Measurements from ENCODE around the gene DUSP28. TPM values are rescaled to one million over a fixed set of nuclear protein-coding genes. Genes with fewer than 3 reads are reported as not detected.
"Not testable (repeated sequence)": the region's sequence is repeated elsewhere in the genome, so short reads cannot be mapped to it uniquely, and the experiment has no call there.

DUSP28 gene
- total RNA-seq, 1 experiment from 2014 or later, result 10.9 TPM

DNA sequence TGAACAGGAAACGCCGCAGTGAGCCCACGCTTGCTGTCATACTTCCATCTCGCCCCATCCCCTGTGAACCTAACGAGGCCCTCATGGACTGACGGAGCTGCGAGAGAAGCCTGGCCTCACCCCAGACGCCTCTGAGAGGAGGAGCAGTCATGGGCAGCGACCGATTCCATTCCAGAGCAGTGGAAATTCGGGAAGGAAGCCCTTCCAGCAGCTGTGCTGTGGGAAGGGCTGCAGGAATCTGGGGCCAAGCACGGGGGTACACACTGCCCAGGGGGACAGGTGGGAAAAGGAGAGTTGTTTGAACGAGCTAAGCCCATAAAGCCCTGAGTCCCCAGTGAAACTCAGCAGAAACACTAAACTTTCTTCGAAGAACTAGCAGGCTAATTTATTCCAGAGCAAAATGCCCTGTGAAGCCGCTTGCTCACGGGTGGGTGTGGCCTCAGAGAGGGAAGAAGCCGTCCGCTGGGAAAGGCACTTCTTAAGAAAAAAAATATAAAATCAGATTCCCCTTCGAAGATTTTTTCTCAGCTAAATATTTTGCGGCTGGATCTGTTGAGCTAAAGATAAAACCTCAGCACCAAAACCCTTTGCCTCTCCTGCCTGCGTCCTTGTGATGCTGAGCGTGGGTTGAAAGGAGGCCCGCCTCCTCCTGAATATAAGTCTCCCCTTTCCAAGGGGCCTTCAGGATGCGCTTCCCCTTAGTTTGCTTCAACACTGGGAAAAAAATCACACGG is 40.6 kb upstream of the DUSP28 start:
- H3K4me3 ChIP-seq, result no peak overlapping the region

DNA sequence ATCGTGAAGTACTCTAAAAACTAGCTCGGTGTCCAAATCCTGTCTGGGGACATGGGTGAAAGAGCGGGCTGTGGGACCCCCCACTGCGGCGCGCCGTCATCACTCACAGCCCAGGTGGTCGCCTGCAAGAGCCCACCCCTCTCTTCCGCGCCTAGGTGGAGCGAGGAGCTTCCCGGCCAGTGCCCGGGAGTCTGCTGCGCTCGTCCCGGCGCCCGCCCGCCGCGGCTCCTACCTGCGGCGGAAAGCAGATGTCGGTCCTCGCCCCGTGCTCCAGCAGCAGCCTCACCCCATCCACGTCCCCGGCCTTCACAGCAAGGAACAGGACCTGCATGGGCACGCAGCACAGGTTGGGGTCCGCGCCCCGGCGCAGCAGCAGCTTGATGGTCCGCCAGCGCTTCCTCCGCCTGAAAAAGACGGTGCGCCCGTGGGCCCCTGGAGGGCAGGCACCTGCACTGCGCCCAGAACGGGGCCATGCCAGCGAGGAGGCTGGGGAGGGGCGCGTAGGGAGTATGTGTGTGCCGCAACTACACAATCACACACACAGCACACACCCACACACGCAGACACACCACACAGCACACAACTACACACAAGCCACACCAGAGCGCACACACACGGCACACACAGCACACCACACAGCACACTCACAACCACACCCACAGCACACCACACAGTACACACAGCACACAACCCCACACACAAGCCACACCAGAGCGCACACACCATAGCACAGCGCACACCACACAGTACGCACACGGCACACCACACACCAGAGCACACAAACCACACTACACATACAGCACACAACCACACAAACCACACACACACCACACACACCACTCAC is 39.8 kb upstream of the DUSP28 start:
- DNase-seq, result no peak
- Histone ChIP-seq H3K4me1 (replicated peaks; ENCODE audit: insufficient read depth) (no peaks in the 10 kb centered on the region), H3K4me2 (no peak overlapping the region), H3F3A (ENCODE audit: insufficient read depth, low read depth) (peaks cover 5% of the 10 kb centered on the region; the same call in 1 of the 2 replicates), H3K36me3 (ENCODE audit: low read depth) (peaks cover 40% of the 10 kb centered on the region), H4K20me1 (ENCODE audit: insufficient read depth) (peaks cover 6% of the 10 kb centered on the region; the same call in 1 of the 2 replicates), H3K4me3 (no peak overlapping the region), H3K79me2 (ENCODE audit: low read depth) (no peaks in the 10 kb centered on the region), H3K9me3 (ENCODE audit: insufficient read depth, low read depth) (no peaks in the 10 kb centered on the region), H3K9me2 (ENCODE audit: insufficient read depth) (no peaks in the 10 kb centered on the region), H3K27ac (no peak overlapping the region), H3K27me3 (ENCODE audit: insufficient read depth, low read depth) (no peaks in the 10 kb centered on the region), H2AFZ (no peak overlapping the region)
- CTCF ChIA-PET, result no interaction called here
- BruUV-seq (replicated peaks), result no TSS peak
- POLR2A ChIA-PET (ENCODE audit: unreplicated experiment), result no interaction called here
- no peak for TF ChIP-seq EZH2 (IDR thresholded peaks at IDR 0.05; ENCODE audit: low read depth)
- no peak for TF ChIP-seq CTCF (conservative IDR thresholded peaks at IDR 0.05)
- intact Hi-C loops (cut with micrococcal nuclease; ENCODE audit: unreplicated experiment), result no loop called here

More for the DNA sequence above, 40.6 kb upstream of the DUSP28 start:
- no peaks in the 10 kb centered on the region for H3K27me3 ChIP-seq (ENCODE audit: insufficient read depth, low read depth)
- no peaks in the 10 kb centered on the region for H3K9me3 ChIP-seq (ENCODE audit: insufficient read depth, low read depth)
- H3F3A ChIP-seq (ENCODE audit: insufficient read depth, low read depth), result peaks cover 13% of the 10 kb centered on the region; the same call in 1 of the 2 replicates
- H3K27ac ChIP-seq, result no peak overlapping the region
- H4K20me1 ChIP-seq (ENCODE audit: insufficient read depth), result peaks cover 11% of the 10 kb centered on the region
- H3K79me2 ChIP-seq (ENCODE audit: low read depth), result no peaks in the 10 kb centered on the region
- TF ChIP-seq EZH2 (IDR thresholded peaks at IDR 0.05; ENCODE audit: low read depth), result no peak
- TF ChIP-seq CTCF (conservative IDR thresholded peaks at IDR 0.05), result no peak
- intact Hi-C loops (cut with micrococcal nuclease; ENCODE audit: unreplicated experiment), result loop anchor here (10.0 kb wide), 1 partner anchor 185 kb away; no protein-coding TSS in a partner anchor
- H3K36me3 ChIP-seq (ENCODE audit: low read depth), result peaks cover 33% of the 10 kb centered on the region; the same call in 1 of the 2 replicates
- no peaks in the 10 kb centered on the region for H3K9me2 ChIP-seq (ENCODE audit: insufficient read depth)
- no TSS peak for BruUV-seq (replicated peaks)
- ChIA-PET CTCF (no interaction called here), POLR2A (ENCODE audit: unreplicated experiment) (no interaction called here)
- DNase-seq, result no peak
- H3K4me2 ChIP-seq, result no peak overlapping the region
- no peaks in the 10 kb centered on the region for H3K4me1 ChIP-seq (replicated peaks; ENCODE audit: insufficient read depth)
- no peak overlapping the region for H2AFZ ChIP-seq

DNA sequence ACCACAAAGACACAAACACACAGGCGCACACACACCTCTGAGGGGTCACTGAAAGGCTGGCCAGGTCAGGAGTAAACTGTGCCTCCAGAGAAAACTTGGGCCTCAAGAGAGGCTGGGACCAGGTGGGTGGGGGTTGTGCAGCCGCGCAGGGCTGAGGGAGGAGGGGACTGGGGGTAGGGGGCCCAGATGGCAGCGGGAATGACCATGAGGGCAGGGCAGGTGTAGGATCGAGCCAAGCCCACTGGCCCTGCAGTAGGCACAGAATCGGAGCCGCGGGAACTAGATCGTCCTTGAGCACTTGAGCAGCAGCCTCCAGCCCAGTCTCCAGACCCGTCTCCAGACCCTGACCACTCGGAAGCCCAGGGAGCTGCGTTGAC is 39.2 kb upstream of the DUSP28 start:
- ChIA-PET CTCF (no interaction called here), POLR2A (ENCODE audit: unreplicated experiment) (no interaction called here)
- no peak for DNase-seq
- Histone ChIP-seq H2AFZ (no peak overlapping the region), H3K27me3 (ENCODE audit: insufficient read depth, low read depth) (no peaks in the 10 kb centered on the region), H3K79me2 (ENCODE audit: low read depth) (no peaks in the 10 kb centered on the region), H3K27ac (no peak overlapping the region), H3K36me3 (ENCODE audit: low read depth) (peaks cover 42% of the 10 kb centered on the region), H3F3A (ENCODE audit: insufficient read depth, low read depth) (no peaks in the 10 kb centered on the region), H3K4me3 (no peak overlapping the region), H3K9me3 (ENCODE audit: insufficient read depth, low read depth) (no peaks in the 10 kb centered on the region), H3K4me2 (no peak overlapping the region), H3K9me2 (ENCODE audit: insufficient read depth) (no peaks in the 10 kb centered on the region), H4K20me1 (ENCODE audit: insufficient read depth) (peaks cover 6% of the 10 kb centered on the region; the same call in 1 of the 2 replicates), H3K4me1 (replicated peaks; ENCODE audit: insufficient read depth) (no peaks in the 10 kb centered on the region)
- intact Hi-C loops (cut with micrococcal nuclease; ENCODE audit: unreplicated experiment), result no loop called here
- TF ChIP-seq CTCF (conservative IDR thresholded peaks at IDR 0.05), result no peak
- no peak for TF ChIP-seq EZH2 (IDR thresholded peaks at IDR 0.05; ENCODE audit: low read depth)
- BruUV-seq (replicated peaks), result no TSS peak

- CTCF ChIA-PET, result not testable (repeated sequence)
These were observed 38.3 kb upstream of the DUSP28 start for GRCh38 chr2:240521885-240522284.

More at GRCh38 chr2:240521885-240522284, 38.3 kb upstream of the DUSP28 start:
- H3K9me3 ChIP-seq (ENCODE audit: insufficient read depth, low read depth); POLR2A ChIA-PET (ENCODE audit: unreplicated experiment); H4K20me1 ChIP-seq (ENCODE audit: insufficient read depth); H2AFZ ChIP-seq; H3K4me2 ChIP-seq; DNase-seq; H3K79me2 ChIP-seq (ENCODE audit: low read depth); H3K4me3 ChIP-seq; H3F3A ChIP-seq (ENCODE audit: insufficient read depth, low read depth); BruUV-seq (replicated peaks); intact Hi-C loops (cut with micrococcal nuclease; ENCODE audit: unreplicated experiment); H3K9me2 ChIP-seq (ENCODE audit: insufficient read depth); H3K4me1 ChIP-seq (replicated peaks; ENCODE audit: insufficient read depth); H3K27me3 ChIP-seq (ENCODE audit: insufficient read depth, low read depth); H3K27ac ChIP-seq: not testable (repeated sequence)
- H3K36me3 ChIP-seq (ENCODE audit: low read depth), result peaks cover 46% of the 10 kb centered on the region
